ENCODE results near the gene PLEKHA7. TPM values are rescaled to one million over a fixed set of nuclear protein-coding genes. Genes with fewer than 3 reads are reported as not detected.

Gene PLEKHA7
- polyA plus RNA-seq, 1 donor (not counting 4 experiments of a cell fraction or from before 2014, with no cell fraction given) = 1.4 TPM

GRCh38 chr11:16807306-16807705 is 206.9 kb downstream of the PLEKHA7 start:
- no peak overlapping the region for H3K27ac ChIP-seq (ENCODE audit: control insufficient read depth, insufficient read depth, low read length)
- H3K4me1 ChIP-seq (ENCODE audit: control insufficient read depth, extremely low read depth, insufficient read depth, low read length) = peaks cover 20% of the 10 kb centered on the region
- no peaks in the 10 kb centered on the region for H3K9me1 ChIP-seq (ENCODE audit: control insufficient read depth, extremely low read depth, insufficient read depth, low read length)

GRCh38 chr11:16806791-16807190 is 207.4 kb downstream of the PLEKHA7 start:
- H3K27me3 ChIP-seq (ENCODE audit: control insufficient read depth, extremely low read depth, insufficient read depth, low read length) = peaks cover 3% of the 10 kb centered on the region
- no peaks in the 10 kb centered on the region for H3K9me1 ChIP-seq (ENCODE audit: control insufficient read depth, extremely low read depth, insufficient read depth, low read length)
- no peak overlapping the region for H3K27ac ChIP-seq (ENCODE audit: control insufficient read depth, insufficient read depth, low read length)
- dilution Hi-C loops (cut with MboI; ENCODE audit: extremely low pct_ligation_motif_present, low sequenced_read_pairs) = loop anchor here (25.0 kb wide), 1 partner anchor 106 kb away; no protein-coding TSS in a partner anchor
- H3K36me3 ChIP-seq (ENCODE audit: control insufficient read depth in 2 of 2, extremely low read depth in 1 of 2, insufficient read depth in 2 of 2, low read length in 2 of 2) = no peaks in the 10 kb centered on the region
- H3K9me3 ChIP-seq (ENCODE audit: control insufficient read depth, low read depth, low read length) = no peaks in the 10 kb centered on the region
- H3K4me2 ChIP-seq (ENCODE audit: control insufficient read depth, extremely low read depth, insufficient read depth, low read depth, low read length) = no peak overlapping the region
- no peak overlapping the region for H2AFZ ChIP-seq (ENCODE audit: control insufficient read depth, low read length)
- H3K4me1 ChIP-seq (ENCODE audit: control insufficient read depth, extremely low read depth, insufficient read depth, low read length) = peaks cover 20% of the 10 kb centered on the region
- DNase-seq (ENCODE audit: low read depth, low spot score) (peak; percentile 25), FAIRE-seq (peak; percentile 57)
- no peak for TF ChIP-seq CTCF (optimal IDR thresholded peaks at IDR 0.05 in 1 of 3, IDR thresholded peaks at IDR 0.05 in 1 of 3, conservative IDR thresholded peaks at IDR 0.05 in 1 of 3; ENCODE audit: extremely low read depth in 1 of 3, insufficient read depth in 2 of 3, low read length in 3 of 3)
- TF ChIP-seq EZH2 (IDR thresholded peaks at IDR 0.05; ENCODE audit: low read length) = no peak
- no peak overlapping the region for H3K4me3 ChIP-seq (ENCODE audit: control insufficient read depth in 2 of 3, extremely low read depth in 1 of 3, insufficient read depth in 2 of 3, low read depth in 1 of 3, low read length in 3 of 3)
- H3K9ac ChIP-seq (ENCODE audit: control insufficient read depth, extremely low read depth, insufficient read depth, low read length) = no peak overlapping the region
- no peaks in the 10 kb centered on the region for H4K20me1 ChIP-seq (ENCODE audit: control insufficient read depth, extremely low read depth, insufficient read depth, low read length)
- H3K79me2 ChIP-seq (ENCODE audit: control insufficient read depth, insufficient read depth, low read length) = no peaks in the 10 kb centered on the region

More at GRCh38 chr11:16807306-16807705, 206.9 kb downstream of the PLEKHA7 start:
- H2AFZ ChIP-seq (ENCODE audit: control insufficient read depth, low read length) = no peak overlapping the region
- no peak overlapping the region for H3K9ac ChIP-seq (ENCODE audit: control insufficient read depth, extremely low read depth, insufficient read depth, low read length)
- H3K27me3 ChIP-seq (ENCODE audit: control insufficient read depth, extremely low read depth, insufficient read depth, low read length) = peaks cover 3% of the 10 kb centered on the region
- H4K20me1 ChIP-seq (ENCODE audit: control insufficient read depth, extremely low read depth, insufficient read depth, low read length) = no peaks in the 10 kb centered on the region
- DNase-seq (ENCODE audit: low read depth, low spot score) (no peak), FAIRE-seq (no peak)
- no peaks in the 10 kb centered on the region for H3K79me2 ChIP-seq (ENCODE audit: control insufficient read depth, insufficient read depth, low read length)
- H3K4me2 ChIP-seq (ENCODE audit: control insufficient read depth, extremely low read depth, insufficient read depth, low read depth, low read length) = no peak overlapping the region
- no peak for TF ChIP-seq EZH2 (IDR thresholded peaks at IDR 0.05; ENCODE audit: low read length)
- no peak for TF ChIP-seq CTCF (optimal IDR thresholded peaks at IDR 0.05 in 1 of 3, IDR thresholded peaks at IDR 0.05 in 1 of 3, conservative IDR thresholded peaks at IDR 0.05 in 1 of 3; ENCODE audit: extremely low read depth in 1 of 3, insufficient read depth in 2 of 3, low read length in 3 of 3)
- no peaks in the 10 kb centered on the region for H3K36me3 ChIP-seq (ENCODE audit: control insufficient read depth in 2 of 2, extremely low read depth in 1 of 2, insufficient read depth in 2 of 2, low read length in 2 of 2)
- no peaks in the 10 kb centered on the region for H3K9me3 ChIP-seq (ENCODE audit: control insufficient read depth, low read depth, low read length)
- H3K4me3 ChIP-seq (ENCODE audit: control insufficient read depth in 2 of 3, extremely low read depth in 1 of 3, insufficient read depth in 2 of 3, low read depth in 1 of 3, low read length in 3 of 3) = no peak overlapping the region
- dilution Hi-C loops (cut with MboI; ENCODE audit: extremely low pct_ligation_motif_present, low sequenced_read_pairs) = loop anchor here (25.0 kb wide), 1 partner anchor 105 kb away; no protein-coding TSS in a partner anchor

All from keratinocyte (primary cell).